Measurements from ENCODE around the gene COL6A1. TPM values are rescaled to one million over a fixed set of nuclear protein-coding genes. Genes with fewer than 3 reads are reported as not detected.
A peak's percentile ranks its signal among the peaks of the same experiment; 100 is the strongest.

The COL6A1 gene
- total and polyA plus RNA-seq, 5 donors = 112 to 192 (median 165) TPM

GRCh38 chr21:46025113-46025770, 43.7 kb downstream of the COL6A1 start:
- intact Hi-C loops (cut with DNase I) = loop anchor here in 1 of 4 donors (5.0 kb wide), 1 partner anchor 43 kb away; the partner anchor contains the start of gene COL6A1
- WGBS = 52% methylated on average over 2 of the region's 2 CpGs

GRCh38 chr21:46027851-46028493, 46.4 kb downstream of the COL6A1 start:
- H3K4me1 ChIP-seq (ENCODE audit: control insufficient read depth, insufficient read depth, low read length) = peaks cover 4% of the 10 kb centered on the region

More at GRCh38 chr21:46025113-46025770, 43.7 kb downstream of the COL6A1 start:
- Histone ChIP-seq H3K27ac (ENCODE audit: low read length) (no peak overlapping the region), H3K4me1 (ENCODE audit: control insufficient read depth, insufficient read depth, low read length) (peaks cover 4% of the 10 kb centered on the region), H3K9me3 (ENCODE audit: control insufficient read depth, low read length) (no peaks in the 10 kb centered on the region), H3K4me3 (ENCODE audit: low read length) (no peak overlapping the region), H3K27me3 (ENCODE audit: control insufficient read depth, insufficient read depth) (no peaks in the 10 kb centered on the region)
- DNase-seq = no peak
- no peak for ATAC-seq

GRCh38 chr21:46028573-46029091, 47.1 kb downstream of the COL6A1 start:
- intact Hi-C loops (cut with DNase I) = loop anchor here in 1 of 4 donors (5.0 kb wide), 1 partner anchor 46 kb away; the partner anchor contains the start of gene COL6A1
- 56% methylated on average over 1 of the region's 1 CpG for WGBS

More at GRCh38 chr21:46027851-46028493, 46.4 kb downstream of the COL6A1 start:
- DNase-seq (peak in 2 of 3 donors; percentile 64 to 82), ATAC-seq (peak; percentile 73 to 82)
- Histone ChIP-seq H3K9me3 (ENCODE audit: control insufficient read depth, low read length) (no peaks in the 10 kb centered on the region), H3K27me3 (ENCODE audit: control insufficient read depth, insufficient read depth) (no peaks in the 10 kb centered on the region), H3K4me3 (ENCODE audit: low read length) (no peak overlapping the region), H3K27ac (ENCODE audit: low read length) (no peak overlapping the region)
- 38% methylated on average over 3 of the region's 3 CpGs for WGBS
- intact Hi-C loops (cut with DNase I) = loop anchor here in 1 of 4 donors (5.0 kb wide), 1 partner anchor 46 kb away; the partner anchor contains the start of gene COL6A1

GRCh38 chr21:46029186-46029924, 47.8 kb downstream of the COL6A1 start:
- H3K27me3 ChIP-seq (ENCODE audit: control insufficient read depth, insufficient read depth) = no peaks in the 10 kb centered on the region
- peak; percentile 82 to 87 for ATAC-seq
- H3K4me3 ChIP-seq (ENCODE audit: low read length) = no peak overlapping the region
- H3K27ac ChIP-seq (ENCODE audit: low read length) = no peak overlapping the region
- peaks cover 4% of the 10 kb centered on the region for H3K4me1 ChIP-seq (ENCODE audit: control insufficient read depth, insufficient read depth, low read length)
- intact Hi-C loops (cut with DNase I) = loop anchor here in 1 of 4 donors (5.0 kb wide), 1 partner anchor 47 kb away; the partner anchor contains the start of gene COL6A1
- DNase-seq = no peak
- H3K9me3 ChIP-seq (ENCODE audit: control insufficient read depth, low read length) = no peaks in the 10 kb centered on the region
- WGBS = 30% methylated on average over 5 of the region's 5 CpGs

More at GRCh38 chr21:46028573-46029091, 47.1 kb downstream of the COL6A1 start:
- Histone ChIP-seq H3K4me3 (ENCODE audit: low read length) (no peak overlapping the region), H3K9me3 (ENCODE audit: control insufficient read depth, low read length) (no peaks in the 10 kb centered on the region), H3K4me1 (ENCODE audit: control insufficient read depth, insufficient read depth, low read length) (peaks cover 4% of the 10 kb centered on the region), H3K27me3 (ENCODE audit: control insufficient read depth, insufficient read depth) (no peaks in the 10 kb centered on the region), H3K27ac (ENCODE audit: low read length) (peak overlapping the region; percentile 86)
- DNase-seq = no peak
- peak; percentile 58 to 77 for ATAC-seq

GRCh38 chr21:46031484-46031883, 49.9 kb downstream of the COL6A1 start:
- intact Hi-C loops (cut with DNase I) = loop anchor here in 2 of 4 donors (10.0 kb wide), 1 partner anchor 63 kb away; the partner anchor contains the start of gene COL6A2 (in 2 of the 2)
- ATAC-seq (no peak), DNase-seq (no peak)
- Histone ChIP-seq H3K9me3 (ENCODE audit: control insufficient read depth, low read length) (no peaks in the 10 kb centered on the region), H3K4me1 (ENCODE audit: control insufficient read depth, insufficient read depth, low read length) (peaks cover 6% of the 10 kb centered on the region), H3K27me3 (ENCODE audit: control insufficient read depth, insufficient read depth) (no peaks in the 10 kb centered on the region), H3K27ac (ENCODE audit: low read length) (no peak overlapping the region), H3K4me3 (ENCODE audit: low read length) (no peak overlapping the region)
- WGBS = 84% methylated on average over 12 of the region's 12 CpGs

GRCh38 chr21:46032100-46032499, 50.5 kb downstream of the COL6A1 start:
- intact Hi-C loops (cut with DNase I) = loop anchor here in 2 of 4 donors (10.0 kb wide), 1 partner anchor 63 kb away; the partner anchor contains the start of gene COL6A2 (in 2 of the 2)
- Histone ChIP-seq H3K27ac (ENCODE audit: low read length) (no peak overlapping the region), H3K4me1 (ENCODE audit: control insufficient read depth, insufficient read depth, low read length) (peaks cover 6% of the 10 kb centered on the region), H3K9me3 (ENCODE audit: control insufficient read depth, low read length) (no peaks in the 10 kb centered on the region), H3K27me3 (ENCODE audit: control insufficient read depth, insufficient read depth) (no peaks in the 10 kb centered on the region), H3K4me3 (ENCODE audit: low read length) (no peak overlapping the region)
- ATAC-seq (no peak), DNase-seq (no peak)
- WGBS = 91% methylated on average over 6 of the region's 6 CpGs

GRCh38 chr21:46033410-46034400, 52.1 kb downstream of the COL6A1 start:
- H3K4me3 ChIP-seq (ENCODE audit: low read length) = no peak overlapping the region
- no peaks in the 10 kb centered on the region for H3K9me3 ChIP-seq (ENCODE audit: control insufficient read depth, low read length)
- H3K27ac ChIP-seq (ENCODE audit: low read length) = no peak overlapping the region
- ATAC-seq = no peak
- H3K4me1 ChIP-seq (ENCODE audit: control insufficient read depth, insufficient read depth, low read length) = peaks cover 4% of the 10 kb centered on the region
- no peaks in the 10 kb centered on the region for H3K27me3 ChIP-seq (ENCODE audit: control insufficient read depth, insufficient read depth)
- intact Hi-C loops (cut with DNase I) = loop anchor here in 2 of 4 donors (10.0 kb wide), 1 partner anchor 61 kb away; the partner anchor contains the start of gene COL6A2 (in 2 of the 2)
- DNase-seq = peak in 2 of 3 donors; percentile 39 to 60
- 91% methylated on average over 64 of the region's 64 CpGs for WGBS

- ATAC-seq (peak; percentile 55 to 65), DNase-seq (peak; percentile 78 to 88 (median 84))
- H3K9me3 ChIP-seq (ENCODE audit: control insufficient read depth, low read length) = no peaks in the 10 kb centered on the region
- H3K27me3 ChIP-seq (ENCODE audit: control insufficient read depth, insufficient read depth) = no peaks in the 10 kb centered on the region
- intact Hi-C loops (cut with DNase I) = loop anchor here in 2 of 4 donors (10.0 kb wide), 1 partner anchor 59 kb away; the partner anchor contains the start of gene COL6A2 (in 2 of the 2)
- peaks cover 3% of the 10 kb centered on the region for H3K4me1 ChIP-seq (ENCODE audit: control insufficient read depth, insufficient read depth, low read length)
- no peak overlapping the region for H3K4me3 ChIP-seq (ENCODE audit: low read length)
- H3K27ac ChIP-seq (ENCODE audit: low read length) = no peak overlapping the region
- 71% methylated on average over 45 of the region's 45 CpGs for WGBS
Measured at GRCh38 chr21:46035809-46036695, 54.5 kb downstream of the COL6A1 start.

Data from right cardiac atrium (tissue), 5 donors.